HG03520 (cell line): ENCODE results near the gene PRKAR1A.

Experiments used
- ATAC-seq: cut with Tn5 transposase; IDR thresholded peaks from one replicate; pipeline ENCODE4 v1.9.1; 2021; ENCODE audit warnings: mild to moderate bottlenecking, moderate library complexity; ENCODE audit not compliant: unreplicated experiment

Gene PRKAR1A

DNA sequence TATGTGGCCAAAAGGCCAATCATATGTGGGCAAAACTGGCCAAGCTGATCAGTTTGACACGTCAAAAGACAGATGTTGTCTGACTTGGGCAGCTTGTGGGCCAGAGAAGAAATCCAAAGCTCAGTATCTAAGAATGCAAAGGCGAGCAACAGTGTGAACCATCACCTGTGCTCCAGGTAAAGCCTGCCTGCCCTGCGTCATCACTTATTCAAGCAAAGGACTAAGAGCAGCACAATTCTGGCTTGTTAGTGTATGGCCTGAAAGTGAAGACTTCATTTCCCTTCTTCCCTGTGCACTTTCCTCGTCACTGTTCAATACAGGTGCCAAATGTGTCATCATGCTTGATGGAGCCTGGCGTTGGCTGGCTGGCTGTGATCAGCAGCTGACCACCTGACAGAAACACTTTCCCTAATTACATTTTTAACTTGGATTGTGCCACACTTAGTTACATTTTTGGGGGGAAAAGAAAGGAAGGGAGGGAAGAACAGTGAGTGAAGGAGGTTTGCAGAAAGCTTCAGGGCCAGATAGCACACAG is 84.2 kb downstream of the PRKAR1A start:
- no peak for ATAC-seq

DNA sequence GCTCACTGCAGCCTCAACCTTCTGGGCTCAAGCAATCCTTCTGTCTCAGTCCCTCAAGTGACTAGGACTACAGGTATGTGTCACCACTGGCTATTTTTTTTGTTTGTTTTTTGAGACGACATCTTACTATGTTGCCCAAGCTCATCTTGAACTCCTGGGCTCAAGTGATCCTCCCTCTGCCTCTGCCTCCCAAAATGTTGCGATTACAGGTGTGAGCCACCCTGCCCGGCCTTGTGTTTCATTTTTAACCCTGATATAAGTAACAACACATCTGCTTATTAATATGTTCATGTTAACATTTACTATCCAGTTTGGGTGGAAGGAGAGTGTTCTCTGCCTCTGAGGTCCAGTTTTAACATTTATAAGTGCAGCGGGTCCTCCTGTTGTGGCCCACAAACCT is 85.8 kb downstream of the PRKAR1A start:
- ATAC-seq: no peak

DNA sequence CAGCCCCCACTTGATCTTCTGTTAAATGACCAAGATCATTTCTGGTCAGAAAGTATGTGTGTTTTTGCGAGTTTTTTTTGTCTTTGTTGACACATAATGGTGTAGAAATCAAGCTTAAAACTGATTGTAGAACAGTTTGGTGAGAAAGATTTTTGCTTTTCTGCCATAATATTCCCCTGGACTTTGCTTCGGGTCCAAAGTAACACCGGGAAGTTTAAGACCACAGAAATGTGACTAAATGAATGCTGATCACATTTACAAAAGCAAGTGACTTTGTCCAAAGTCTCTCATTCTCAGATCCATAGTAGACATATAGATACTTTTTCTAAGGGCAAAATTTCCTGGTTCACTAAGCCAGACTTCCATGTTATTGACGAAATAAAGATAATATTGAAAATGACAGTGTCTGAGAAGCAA is 86.3 kb downstream of the PRKAR1A start:
- ATAC-seq: no peak

DNA sequence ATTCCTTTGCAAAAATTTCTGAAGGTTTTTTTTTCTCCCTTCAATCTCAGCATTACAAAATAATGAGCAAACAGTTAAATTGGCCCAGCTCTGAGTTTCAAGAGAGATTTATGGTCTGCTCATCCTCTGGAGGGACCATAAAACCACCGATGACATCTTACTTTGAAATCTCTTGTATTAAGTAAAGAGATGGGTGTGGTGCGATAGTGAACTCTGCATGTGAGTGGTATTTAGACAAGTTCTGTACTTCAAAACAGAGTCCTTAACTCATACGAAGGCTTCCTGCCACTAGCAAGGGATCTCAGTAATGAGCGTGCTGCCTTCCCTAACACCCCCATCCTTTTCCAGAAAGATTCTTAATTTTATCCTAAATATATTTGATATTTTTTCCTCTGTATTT is 86.9 kb downstream of the PRKAR1A start:
- ATAC-seq: no peak

DNA sequence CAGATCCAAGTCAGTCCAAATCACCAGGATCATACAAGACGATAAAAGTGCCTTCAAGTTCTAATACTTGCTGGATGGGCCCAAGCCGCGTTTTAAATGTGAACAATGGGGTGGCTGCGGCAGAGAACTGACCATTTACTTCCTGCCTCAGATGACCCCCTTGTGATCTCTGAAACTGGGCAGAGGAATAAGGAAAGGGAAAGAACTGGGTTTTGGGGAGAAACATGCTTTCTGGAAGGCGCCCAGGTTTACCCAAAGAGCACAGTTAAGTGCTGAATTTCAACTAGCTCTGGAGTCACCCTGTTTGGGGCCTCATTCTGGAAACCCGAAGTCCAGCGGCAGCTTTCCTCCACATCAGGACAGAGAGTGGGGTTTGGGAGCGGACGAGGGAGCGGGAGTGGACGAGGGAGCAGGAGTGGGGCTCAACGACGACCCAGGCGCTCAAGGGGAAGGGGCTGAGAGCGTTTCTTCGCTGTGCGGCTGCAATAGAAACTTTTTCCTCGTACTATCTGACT is 87.4 kb downstream of the PRKAR1A start:
- no peak for ATAC-seq

DNA sequence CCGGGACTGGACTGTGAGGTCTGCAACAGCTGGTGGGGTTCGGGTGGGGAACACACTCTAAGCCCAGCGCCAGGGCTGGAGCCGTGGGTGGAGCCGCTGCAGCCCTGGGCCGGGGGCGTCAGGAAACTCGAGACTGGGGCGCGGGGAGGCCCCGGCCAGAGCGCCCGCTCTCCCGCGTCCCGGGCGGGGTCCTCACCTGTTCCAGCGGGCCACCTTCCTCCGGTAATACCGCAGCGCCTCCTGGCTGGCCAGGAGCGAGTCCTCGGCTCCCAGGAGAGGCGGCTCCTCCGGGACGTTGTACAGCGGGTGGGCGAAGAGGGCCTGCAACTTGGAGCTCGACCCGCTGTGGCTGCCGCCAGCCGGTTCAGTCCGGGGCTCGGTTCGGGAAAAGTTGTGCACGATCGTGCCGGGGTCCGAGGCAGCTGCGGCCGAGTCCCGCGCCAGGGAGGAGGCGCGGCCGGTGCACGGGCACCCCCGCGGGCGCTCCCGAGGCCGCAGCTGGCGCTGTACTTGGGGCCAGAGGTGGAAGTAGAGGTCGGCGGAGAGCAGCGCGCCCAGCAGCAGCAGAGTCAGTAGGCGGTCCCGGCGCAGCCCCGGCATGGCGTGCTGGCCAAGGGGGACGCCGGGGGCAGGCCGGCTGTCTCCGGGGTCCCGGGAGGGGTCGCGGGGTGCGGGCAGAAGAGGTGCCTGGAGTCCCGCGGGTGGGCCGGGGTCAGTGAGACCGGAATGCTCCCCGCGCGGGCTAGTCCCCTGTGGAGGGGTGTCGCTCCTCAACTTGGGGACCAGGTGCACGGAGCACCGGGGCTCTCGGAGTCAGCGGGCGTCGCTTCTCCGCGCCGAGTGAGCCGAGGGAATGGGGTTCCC is 88.1 kb downstream of the PRKAR1A start:
- no peak for ATAC-seq
